Sciatic nerve (tissue), 2 donors: ENCODE data around the gene MMP20. TPM values are rescaled to one million over a fixed set of nuclear protein-coding genes. Genes with fewer than 3 reads are reported as not detected.

Source experiments
- ATAC-seq: fragments of 200-7000 bp; cut with Tn5 transposase; one replicate; pipeline ENCODE4 v1.9.1; 2020; ENCODE audit warnings: mild to moderate bottlenecking, moderate library complexity
- DNase-seq: peaks from one replicate; pipeline ENCODE4 v3.0.0-alpha.2; 2020; ENCODE audit warnings: low spot score
- intact Hi-C: fragments of 100-400 bp; cut with DNase I; formaldehyde crosslinking; loops from one replicate; pipeline ENCODE4 v1.14.2; 2022
- total RNA-seq: library from RNA; stranded (reverse); fragmentation: NEBNext Ultra II Directional; extraction: Animal tissue kit (Norgen Biotek cat#: 25700); gene quantifications from one replicate; pipeline ENCODE4 v1.2.1, GENCODE V29; 2021
- donor health status: DM: no; HTN: no; CAD: no.
- donor health status: DM: no; HTN: no; CAD: no.

Gene MMP20
- total RNA-seq, 1 donor from 2014 or later: not detected

- no peak for DNase-seq
- ATAC-seq: no peak
- intact Hi-C loops: no loop called here
Observed at GRCh38 chr11:102626676-102627075, 1.5 kb upstream of the MMP20 start.

- ATAC-seq (no peak), DNase-seq (no peak)
- intact Hi-C loops: no loop called here
Observed at GRCh38 chr11:102623998-102624397, 1.1 kb downstream of the MMP20 start.

- intact Hi-C loops: no loop called here
- no peak for DNase-seq
- no peak for ATAC-seq
Observed at GRCh38 chr11:102623128-102623527, 2.0 kb downstream of the MMP20 start.

- intact Hi-C loops: no loop called here
- ATAC-seq: no peak
- DNase-seq: no peak
Observed at GRCh38 chr11:102622258-102622657, 2.9 kb downstream of the MMP20 start.

GRCh38 chr11:102620818-102621561, 4.1 kb downstream of the MMP20 start:
- intact Hi-C loops: no loop called here
- ATAC-seq (peak; percentile 55), DNase-seq (no peak)

GRCh38 chr11:102620179-102620578, 5.0 kb downstream of the MMP20 start:
- no peak for ATAC-seq
- intact Hi-C loops: no loop called here
- DNase-seq: no peak

- intact Hi-C loops: no loop called here
Observed at GRCh38 chr11:102617466-102618008, 7.6 kb downstream of the MMP20 start.

GRCh38 chr11:102615894-102616432, 9.2 kb downstream of the MMP20 start:
- intact Hi-C loops: no loop called here
- DNase-seq (no peak), ATAC-seq (no peak)

More at GRCh38 chr11:102617466-102618008, 7.6 kb downstream of the MMP20 start:
- no peak for DNase-seq
- no peak for ATAC-seq

- ATAC-seq (no peak), DNase-seq (no peak)
- intact Hi-C loops: no loop called here
Observed at GRCh38 chr11:102615077-102615893, 9.8 kb downstream of the MMP20 start.

GRCh38 chr11:102614485-102614884, 10.6 kb downstream of the MMP20 start:
- DNase-seq (no peak), ATAC-seq (no peak)
- intact Hi-C loops: no loop called here

GRCh38 chr11:102614031-102614430, 11.1 kb downstream of the MMP20 start:
- ATAC-seq: no peak
- intact Hi-C loops: no loop called here
- no peak for DNase-seq

GRCh38 chr11:102613450-102613849, 11.7 kb downstream of the MMP20 start:
- no peak for ATAC-seq
- intact Hi-C loops: no loop called here
- DNase-seq: no peak

GRCh38 chr11:102611291-102611690, 13.8 kb downstream of the MMP20 start:
- intact Hi-C loops: no loop called here
- no peak for DNase-seq
- ATAC-seq: no peak

GRCh38 chr11:102610200-102610599, 14.9 kb downstream of the MMP20 start:
- intact Hi-C loops: no loop called here
- DNase-seq (no peak), ATAC-seq (no peak)

GRCh38 chr11:102608699-102609098, 16.4 kb downstream of the MMP20 start:
- intact Hi-C loops: no loop called here
- ATAC-seq: no peak

GRCh38 chr11:102604875-102605274, 20.3 kb downstream of the MMP20 start:
- DNase-seq (no peak), ATAC-seq (no peak)
- intact Hi-C loops: no loop called here

More at GRCh38 chr11:102608699-102609098, 16.4 kb downstream of the MMP20 start:
- no peak for DNase-seq

- no peak for DNase-seq
- intact Hi-C loops: no loop called here
- ATAC-seq: no peak
Observed at GRCh38 chr11:102604011-102604410, 21.1 kb downstream of the MMP20 start.

GRCh38 chr11:102603576-102603975, 21.6 kb downstream of the MMP20 start:
- intact Hi-C loops: no loop called here
- no peak for ATAC-seq
- DNase-seq: no peak

- intact Hi-C loops: no loop called here
- DNase-seq: no peak
- ATAC-seq: peak; percentile 93
Observed at GRCh38 chr11:102603091-102603490, 22.0 kb downstream of the MMP20 start.

- intact Hi-C loops: no loop called here
Observed at GRCh38 chr11:102600666-102601065, 24.5 kb downstream of the MMP20 start.

More at GRCh38 chr11:102600666-102601065, 24.5 kb downstream of the MMP20 start:
- ATAC-seq (no peak), DNase-seq (no peak)
